Measurements from ENCODE around the gene FREM2. TPM values are rescaled to one million over a fixed set of nuclear protein-coding genes. Genes with fewer than 3 reads are reported as not detected.

FREM2 gene
- total RNA-seq, 1 donor from 2014 or later: 0.61 TPM

DNA sequence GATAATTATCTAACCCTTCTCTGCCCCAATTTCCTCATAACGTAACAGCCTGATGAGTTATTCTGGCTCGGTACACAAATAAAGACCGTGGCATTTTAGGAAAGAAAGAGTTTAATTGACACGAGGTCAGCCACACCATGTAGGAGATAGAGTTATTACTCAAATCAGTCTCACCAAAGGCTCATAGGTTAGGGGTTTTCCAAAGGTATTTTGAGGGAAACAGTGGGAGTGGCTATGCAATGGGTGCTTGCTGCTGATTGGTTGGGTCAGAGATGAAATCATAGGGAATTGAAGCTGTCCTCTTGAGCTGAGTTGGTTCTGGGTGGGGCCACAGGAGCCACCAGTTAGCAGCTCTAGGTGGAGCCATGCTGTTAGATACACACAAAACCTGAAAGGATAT, 137.5 kb downstream of the FREM2 start:
- DNase-seq (ENCODE audit: low spot score): no peak

DNA sequence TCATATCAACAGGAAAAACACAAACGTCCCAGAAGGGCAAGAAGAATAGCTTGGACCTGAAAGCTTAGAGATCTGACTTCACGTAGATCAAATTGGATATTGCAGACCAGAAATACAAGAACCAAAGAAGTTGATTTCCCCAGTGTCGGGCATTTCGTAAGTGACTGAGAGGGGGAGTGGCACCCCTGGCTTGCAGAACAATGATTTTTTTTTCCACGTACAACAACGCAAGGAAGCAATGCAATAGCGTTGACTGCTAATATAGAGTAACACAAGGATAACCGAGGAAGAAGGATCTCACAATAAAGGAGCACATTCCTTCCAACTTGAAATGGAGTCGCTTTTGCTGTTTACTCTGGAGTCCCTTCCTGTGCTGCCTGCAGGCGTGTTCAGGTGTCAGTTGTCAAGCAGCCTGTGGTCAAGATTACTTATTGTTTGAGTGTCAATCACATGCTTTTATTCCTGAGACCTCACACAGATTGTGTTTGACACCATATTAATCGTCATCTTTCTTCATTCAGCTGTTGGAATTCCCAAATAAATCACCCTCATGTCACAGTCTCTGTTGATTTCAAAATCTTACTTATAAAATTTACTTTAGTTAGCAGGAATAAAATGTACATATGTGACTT, 139.4 kb downstream of the FREM2 start:
- no peak for DNase-seq (ENCODE audit: low spot score)

DNA sequence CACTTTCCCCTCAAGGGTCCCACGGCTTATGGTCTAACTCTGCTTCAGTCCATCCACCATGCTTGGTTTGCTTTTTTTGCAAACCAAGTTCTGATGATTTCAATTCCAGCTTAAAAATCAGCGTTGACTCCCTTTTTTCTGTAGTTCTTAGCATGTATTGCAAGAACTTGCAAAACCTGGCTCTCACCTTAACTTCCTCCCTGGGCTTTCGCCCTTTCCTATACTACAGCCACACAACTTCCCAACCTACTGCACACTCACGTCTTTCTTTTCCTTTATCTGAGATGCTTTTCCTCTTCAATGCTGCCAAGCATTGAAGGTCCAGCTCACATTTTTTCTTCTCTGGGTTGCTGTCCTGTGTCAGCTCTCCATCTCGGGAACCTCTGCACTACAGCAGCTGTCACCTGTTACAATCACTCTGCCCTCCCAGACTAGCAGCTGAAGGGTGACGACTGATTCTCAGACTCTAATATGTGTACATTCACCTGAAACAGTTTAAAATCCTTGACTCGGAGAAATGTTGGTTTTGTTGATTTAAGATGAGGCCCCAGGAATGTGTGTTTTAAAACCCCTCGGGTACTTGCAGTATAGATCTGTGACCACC, 143.7 kb downstream of the FREM2 start:
- no peak for DNase-seq (ENCODE audit: low spot score)

DNA sequence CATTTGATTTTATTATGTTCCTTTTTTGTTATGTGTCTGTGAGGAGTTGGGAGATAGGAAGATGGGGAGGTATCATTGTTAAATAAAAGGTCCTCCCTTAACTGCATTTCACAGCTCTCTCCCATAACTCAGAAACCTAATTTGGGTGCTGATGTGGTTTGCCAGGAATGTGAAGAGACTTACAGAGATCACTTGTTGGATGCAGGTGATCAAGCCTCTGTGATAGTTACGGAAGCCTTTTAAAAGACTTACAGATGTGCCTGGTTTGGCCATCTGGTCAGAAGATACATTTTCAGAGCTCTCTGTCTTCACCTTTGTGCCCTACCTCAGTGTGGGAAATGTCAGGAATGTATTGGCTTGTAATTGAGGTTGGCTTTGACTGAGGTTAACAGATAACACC, 157.7 kb downstream of the FREM2 start:
- DNase-seq (ENCODE audit: low spot score): no peak

DNA sequence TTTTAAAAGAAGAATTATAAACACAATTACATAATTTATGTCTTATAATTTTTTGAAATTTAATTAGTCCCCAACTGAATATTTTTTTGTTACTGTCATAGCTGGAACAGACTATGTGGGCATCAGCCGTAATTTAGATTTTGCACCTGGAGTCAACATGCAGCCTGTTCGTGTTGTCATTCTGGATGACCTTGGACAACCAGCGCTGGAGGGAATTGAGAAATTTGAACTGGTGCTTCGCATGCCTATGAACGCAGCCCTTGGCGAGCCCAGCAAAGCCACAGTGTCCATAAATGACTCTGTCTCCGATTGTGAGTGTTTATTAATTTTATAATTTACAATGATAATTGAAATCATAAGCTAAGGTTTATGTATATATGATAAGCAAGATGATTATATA, 161.5 kb downstream of the FREM2 start:
- DNase-seq (ENCODE audit: low spot score): no peak

DNA sequence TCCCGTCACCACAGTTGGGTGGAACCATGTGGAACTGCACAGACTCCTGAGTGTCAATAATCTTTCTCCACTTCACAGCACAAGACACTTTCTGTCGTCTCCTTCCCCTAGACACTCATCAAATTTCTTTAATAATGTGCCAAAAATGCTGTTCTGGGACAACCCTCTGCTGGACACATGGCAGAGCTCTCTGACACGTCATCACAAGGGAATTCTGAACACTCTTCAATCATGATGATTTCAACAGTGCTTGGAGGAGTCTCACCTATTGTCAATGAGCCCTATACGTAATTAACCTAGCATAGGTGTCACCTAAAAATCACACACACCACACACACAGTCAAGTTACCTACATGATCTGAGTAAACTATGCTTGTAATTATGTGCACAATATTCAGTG, 162.4 kb downstream of the FREM2 start:
- no peak for DNase-seq (ENCODE audit: low spot score)

DNA sequence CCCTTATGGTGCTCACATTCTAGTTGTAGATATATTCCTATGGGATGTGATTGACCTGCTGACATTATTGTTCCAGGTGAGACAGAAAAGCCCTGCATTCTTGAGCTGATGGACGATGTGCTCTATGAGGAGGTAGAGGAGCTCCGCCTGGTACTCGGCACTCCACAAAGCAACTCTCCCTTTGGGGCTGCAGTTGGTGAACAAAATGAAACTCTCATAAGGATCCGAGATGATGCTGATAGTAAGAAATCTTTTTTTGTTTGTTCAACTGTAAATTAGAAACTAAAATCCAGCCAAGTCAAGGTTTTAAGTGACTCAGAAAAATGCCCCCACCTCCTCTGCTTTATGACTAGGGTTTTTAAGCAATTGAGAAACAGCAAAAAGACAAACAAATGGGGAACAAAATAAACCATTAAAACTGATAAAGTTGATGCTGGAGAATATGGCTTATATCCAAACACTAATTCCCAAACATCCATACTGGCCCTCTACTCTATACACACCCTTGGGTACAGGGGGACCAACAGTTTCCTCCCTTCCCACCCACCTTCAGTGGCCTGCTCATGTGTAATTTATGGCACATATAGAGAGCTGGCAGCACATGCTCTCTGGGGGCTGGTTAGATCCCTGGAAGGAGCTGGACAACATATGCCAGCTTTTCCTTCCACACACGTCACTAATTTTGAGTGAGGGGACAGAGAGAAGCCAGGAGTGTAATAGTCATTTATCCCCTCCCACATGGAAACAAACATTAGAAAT, 164.2 kb downstream of the FREM2 start:
- DNase-seq (ENCODE audit: low spot score): no peak

DNA sequence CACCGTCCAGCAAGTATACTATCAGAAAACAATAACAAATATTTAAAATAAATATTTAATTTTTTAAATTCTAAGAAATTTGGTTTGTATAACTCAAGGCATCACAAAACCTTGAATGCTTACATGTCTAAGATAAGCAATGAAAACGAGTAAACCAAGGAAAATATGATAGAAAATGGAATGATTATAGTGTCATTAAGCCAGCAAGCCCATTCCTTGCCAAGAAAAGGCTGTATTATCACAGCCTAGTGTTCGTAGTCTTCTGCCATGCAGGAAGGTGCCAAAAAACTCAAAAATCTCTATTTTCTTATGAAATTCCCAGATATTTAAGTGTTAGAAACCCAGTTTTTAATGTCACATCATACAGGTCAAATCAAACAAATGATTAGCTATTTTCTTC, 167.3 kb downstream of the FREM2 start:
- no peak for DNase-seq (ENCODE audit: low spot score)

DNA sequence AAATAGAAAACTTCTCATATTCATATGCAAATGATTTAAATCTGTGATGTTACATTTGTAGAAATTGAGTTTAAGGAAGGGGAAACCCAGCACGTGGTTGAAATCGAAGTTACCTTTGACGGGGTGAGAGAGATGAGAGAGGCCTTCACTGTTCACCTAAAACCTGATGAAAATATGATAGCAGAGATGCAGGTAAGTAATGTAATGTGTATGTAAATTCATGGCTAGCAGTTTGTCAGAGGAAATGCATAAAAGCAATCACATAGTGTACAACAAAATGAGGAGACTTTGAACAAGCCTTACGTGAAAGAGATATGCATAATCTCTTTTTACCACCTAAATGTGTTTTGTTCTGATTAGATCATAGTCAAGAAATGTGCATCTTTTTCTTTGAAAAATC, 169.2 kb downstream of the FREM2 start:
- DNase-seq (ENCODE audit: low spot score): no peak

DNA sequence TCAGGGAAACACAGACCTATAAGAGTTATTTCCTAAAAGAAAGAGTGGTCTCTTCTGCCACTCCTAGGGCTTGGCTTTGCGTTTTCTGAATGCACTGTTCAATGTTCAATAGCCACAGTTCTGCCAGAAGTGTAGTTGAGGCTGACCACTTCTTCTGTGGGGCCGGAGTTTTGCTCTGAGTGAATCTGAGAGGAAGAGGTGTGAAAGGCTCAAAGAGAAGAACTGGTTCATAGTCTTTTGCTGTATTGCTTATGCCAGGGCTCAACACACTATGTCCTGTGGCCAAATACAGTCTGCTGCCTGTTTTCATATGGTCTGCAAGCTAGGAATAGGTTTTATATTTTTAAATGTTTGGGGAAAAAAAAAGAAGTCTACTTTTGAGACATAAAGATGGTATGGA, 175.6 kb downstream of the FREM2 start:
- DNase-seq (ENCODE audit: low spot score): no peak

DNA sequence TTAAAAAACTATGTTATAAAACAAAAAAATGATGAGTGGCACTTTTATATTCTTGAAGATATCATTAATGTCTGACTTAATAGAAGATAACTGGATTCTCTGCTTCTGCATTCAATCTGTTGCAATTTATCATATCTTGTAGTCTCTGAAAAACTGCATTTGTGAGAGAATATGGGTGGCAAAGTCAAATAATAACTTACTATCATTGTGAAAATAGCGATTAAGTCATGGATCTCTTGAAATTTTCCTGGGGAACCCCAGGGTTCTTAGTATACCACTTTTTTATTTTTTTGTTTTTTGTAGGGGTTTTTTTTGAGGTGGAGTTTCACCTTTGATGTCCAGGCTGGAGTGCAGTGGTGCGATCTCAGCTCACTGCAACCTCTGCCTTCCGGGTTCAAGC, 176.7 kb downstream of the FREM2 start:
- DNase-seq (ENCODE audit: low spot score): no peak

DNA sequence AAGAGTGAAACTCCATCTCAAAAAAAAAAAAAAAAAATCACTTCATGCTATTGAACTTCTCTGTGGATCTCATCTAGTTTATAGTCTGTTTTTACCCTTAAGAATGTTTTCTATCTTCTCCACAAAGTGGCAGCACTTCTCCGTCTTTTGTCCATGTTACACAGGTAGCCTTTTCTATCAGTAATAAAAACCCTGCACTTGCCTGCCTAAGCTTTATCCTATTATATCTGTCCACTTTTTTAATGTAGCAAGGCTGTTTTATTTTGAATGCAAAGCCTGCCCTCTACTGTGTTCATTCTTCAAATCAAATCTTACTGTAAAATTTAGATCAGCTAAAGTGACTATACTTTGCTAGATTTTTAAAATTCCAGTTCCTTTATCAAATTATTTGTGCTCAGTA, 179.8 kb downstream of the FREM2 start:
- DNase-seq (ENCODE audit: low spot score): no peak

DNA sequence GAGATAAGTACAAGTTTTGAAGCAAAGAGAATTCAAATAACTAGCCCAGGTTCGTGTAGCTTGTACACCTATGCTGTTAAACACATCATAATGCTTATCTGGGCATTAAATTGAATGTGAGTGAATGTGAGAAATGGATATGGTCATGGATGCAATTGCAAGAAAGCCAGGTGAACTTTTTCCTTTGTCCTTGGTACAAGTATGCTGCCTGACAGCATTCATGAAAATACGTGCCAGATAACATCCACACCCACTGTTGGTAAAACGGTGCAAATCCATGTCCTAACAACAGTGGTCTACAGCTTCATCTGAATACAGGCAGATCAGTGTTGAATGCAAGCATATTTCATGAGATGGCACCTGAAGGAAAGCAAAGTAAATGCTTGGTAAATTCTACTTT, 181.5 kb downstream of the FREM2 start:
- DNase-seq (ENCODE audit: low spot score): no peak

DNA sequence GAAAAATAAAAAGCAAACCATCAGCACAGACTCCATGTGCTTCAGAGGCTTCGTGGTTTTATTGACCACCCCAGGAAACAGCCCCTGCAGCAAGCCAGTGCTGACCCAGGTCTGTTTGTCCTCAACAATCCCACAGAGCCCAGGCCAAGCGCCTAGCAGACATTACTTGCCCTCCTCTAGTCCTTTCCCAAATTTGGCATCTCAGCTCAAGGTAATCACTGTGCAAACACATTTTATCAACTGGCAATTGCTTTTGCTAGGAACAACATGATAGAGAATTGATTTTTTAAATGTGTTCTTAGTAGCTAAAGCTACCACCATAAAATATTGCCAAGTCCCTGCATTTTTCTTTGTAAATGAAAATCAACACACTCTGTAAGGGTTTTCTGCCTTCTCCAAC, 182.0 kb downstream of the FREM2 start:
- no peak for DNase-seq (ENCODE audit: low spot score)

DNA sequence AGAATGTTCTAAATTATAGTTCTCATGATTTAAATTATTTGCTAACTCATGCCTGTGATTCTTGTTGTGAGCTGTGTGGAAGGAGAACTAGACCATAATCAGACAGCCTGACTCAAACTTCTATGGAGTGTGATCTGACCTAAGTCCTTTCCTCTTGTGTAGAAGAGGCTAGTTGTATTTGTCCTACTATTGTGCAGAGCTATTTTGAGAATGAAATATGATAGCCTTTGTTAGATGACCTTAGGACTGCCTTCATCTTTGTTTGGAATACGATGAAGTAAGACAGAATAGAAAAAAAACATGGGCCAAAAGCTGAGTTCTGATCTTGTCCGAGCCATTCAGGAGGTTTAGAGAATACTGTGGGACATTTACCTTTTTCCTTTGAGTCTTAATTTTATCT, 184.4 kb downstream of the FREM2 start:
- no peak for DNase-seq (ENCODE audit: low spot score)

DNA sequence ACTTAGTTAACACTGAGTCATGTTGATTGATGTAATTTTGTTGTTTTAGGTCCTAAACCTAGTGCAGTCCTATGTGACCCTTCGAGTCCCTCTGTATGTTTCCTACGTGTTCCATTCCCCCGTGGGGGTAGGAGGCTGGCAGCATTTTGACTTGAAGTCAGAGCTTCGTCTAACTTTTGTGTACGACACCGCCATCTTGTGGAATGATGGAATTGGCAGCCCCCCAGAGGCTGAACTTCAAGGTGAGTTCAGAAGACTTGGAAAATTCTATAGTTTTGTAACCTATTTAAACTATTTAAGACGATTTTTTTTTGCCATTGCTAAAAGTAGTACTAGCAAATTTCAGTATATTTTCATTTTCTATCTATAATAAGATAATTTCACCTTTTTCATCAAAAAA, 185.8 kb downstream of the FREM2 start:
- no peak for DNase-seq (ENCODE audit: low spot score)

DNA sequence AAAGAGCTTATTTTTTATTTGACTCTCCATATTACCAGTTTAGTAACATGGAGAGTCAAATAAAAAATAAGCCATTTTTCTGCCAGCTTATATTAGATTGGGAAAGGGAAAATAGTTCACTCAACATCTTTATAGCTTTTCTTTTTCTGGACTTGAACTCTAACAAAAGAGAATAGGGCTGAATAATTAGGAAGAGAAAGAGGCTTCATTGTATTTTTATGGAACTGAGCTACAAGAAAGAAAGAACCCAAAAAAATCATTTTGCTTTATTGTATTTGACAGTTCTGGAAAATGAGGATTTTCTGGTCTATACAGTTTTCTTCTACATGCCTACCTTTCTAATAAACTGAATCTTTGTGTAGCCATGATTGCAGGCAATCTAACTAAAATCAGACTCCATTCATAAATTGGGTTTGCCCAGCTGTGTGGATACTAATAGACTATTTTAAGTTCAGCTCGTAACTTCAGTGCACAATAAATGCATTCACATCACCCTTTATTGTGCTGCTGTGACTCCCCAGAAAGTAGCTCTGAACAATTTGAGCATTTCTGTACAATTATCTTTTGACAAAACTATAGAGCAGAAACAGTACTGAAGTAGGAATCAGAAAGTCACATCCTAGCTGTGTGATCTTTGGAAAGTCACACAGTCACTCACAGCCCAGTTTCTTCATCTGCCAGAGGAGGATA, 188.5 kb downstream of the FREM2 start:
- no peak for DNase-seq (ENCODE audit: low spot score)

DNA sequence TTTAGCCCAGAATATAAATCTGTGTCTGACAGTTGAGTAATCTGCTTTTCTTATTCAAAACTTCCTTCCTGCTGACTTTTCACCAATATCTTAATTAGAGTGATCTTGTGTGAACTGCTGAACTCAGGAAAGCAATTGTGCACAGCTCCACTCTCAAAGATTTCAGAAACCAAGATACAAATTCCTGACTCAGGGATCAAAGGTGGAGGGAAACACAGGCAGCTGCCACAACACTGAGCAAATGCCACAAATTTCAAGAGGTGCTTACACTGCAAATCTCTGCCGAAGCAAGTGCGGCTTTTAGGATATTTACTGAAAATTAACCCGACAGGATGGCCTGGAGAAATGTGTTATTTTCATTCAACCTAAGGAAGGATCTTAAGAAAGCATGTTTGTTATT, 192.4 kb downstream of the FREM2 start:
- no peak for DNase-seq (ENCODE audit: low spot score)

DNA sequence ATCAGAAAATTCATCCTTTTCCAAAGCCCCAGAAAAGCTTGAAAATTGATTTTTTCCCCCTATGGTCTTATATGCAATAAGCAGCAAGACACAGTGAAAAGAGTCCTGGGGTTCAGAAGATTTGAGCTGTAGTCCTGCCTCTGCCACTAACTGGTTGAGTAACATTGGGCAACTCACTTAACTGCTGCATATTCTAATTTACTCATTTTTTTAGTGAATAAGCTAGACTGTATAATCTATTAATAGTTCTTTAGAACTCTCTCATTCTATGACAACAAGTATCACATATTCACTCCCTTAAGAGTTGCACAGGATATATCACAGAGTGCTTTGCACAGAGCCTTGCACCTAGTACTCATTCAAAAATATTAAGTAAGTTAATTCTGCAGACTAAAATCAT, 192.9 kb downstream of the FREM2 start:
- no peak for DNase-seq (ENCODE audit: low spot score)

DNA sequence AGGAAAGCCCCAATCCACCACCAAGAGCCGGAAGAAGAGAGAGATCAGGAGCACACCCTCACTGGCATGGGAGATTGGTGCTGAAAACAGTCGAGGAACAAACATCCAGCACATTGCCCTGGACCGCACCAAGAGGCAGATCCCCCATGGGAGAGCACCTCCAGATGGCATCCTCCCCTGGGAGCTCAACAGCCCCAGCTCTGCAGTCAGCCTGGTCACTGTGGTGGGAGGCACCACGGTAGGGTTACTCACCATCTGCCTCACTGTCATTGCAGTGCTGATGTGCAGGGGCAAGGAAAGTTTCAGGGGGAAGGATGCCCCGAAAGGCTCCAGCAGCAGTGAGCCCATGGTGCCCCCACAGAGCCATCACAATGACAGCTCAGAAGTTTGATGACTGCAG, 193.5 kb downstream of the FREM2 start:
- DNase-seq (ENCODE audit: low spot score): no peak

DNA sequence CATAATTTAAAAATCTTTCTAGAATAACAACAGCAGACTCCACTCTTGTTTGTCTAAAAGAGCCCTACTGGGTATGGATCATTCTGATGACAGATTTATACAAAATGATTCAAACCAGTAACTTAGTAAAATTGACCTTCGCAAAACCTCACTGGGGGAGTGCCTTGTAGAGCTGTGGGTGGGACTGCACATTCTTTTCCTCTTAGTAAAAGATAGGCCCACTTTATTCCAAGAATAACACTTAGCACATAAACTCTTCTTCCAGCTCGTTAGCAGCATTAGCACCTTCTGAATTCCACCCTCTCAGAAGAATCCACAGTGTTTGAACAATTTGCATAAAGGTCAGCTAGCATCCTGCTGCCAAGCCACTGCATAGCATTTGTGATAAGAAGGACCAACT, 196.9 kb downstream of the FREM2 start:
- DNase-seq (ENCODE audit: low spot score): no peak

DNA sequence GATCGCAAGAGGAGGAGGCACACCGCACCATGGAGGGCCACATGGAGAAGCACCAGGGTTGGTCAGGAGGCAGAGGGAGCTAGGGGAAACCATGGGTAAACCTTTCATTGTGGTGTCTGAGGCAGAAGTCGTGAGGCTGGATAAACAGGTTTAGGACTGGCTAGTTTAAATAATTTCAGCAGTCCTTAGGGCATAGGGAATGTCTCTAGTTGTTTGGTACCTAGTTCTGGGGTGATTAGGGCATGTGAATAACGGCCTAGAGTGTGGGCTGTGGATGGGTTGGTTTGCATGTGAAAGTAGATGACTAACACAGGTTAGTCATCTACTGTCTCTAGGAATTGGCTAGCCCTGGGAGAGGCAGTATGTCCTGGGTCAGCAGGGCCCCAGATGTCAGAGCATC, 201.4 kb downstream of the FREM2 start:
- no peak for DNase-seq (ENCODE audit: low spot score)
